DMS53 (cell line): ENCODE results near the gene RAX2.

Experiments
- DNase-seq: peaks from one replicate; lab custom pipeline; 2025; lab: John Stamatoyannopoulos, UW

RAX2 gene

GRCh38 chr19:3801412-3802096, 29.5 kb upstream of the RAX2 start:
- DNase-seq: peak; percentile 71

GRCh38 chr19:3800996-3801395, 29.0 kb upstream of the RAX2 start:
- no peak for DNase-seq

GRCh38 chr19:3798137-3798536, 26.1 kb upstream of the RAX2 start:
- no peak for DNase-seq

- DNase-seq: no peak
Observed at GRCh38 chr19:3796358-3796757, 24.3 kb upstream of the RAX2 start.

GRCh38 chr19:3793799-3794198, 21.8 kb upstream of the RAX2 start:
- no peak for DNase-seq

GRCh38 chr19:3792114-3792513, 20.1 kb upstream of the RAX2 start:
- DNase-seq: no peak

GRCh38 chr19:3790941-3791340, 18.9 kb upstream of the RAX2 start:
- DNase-seq: no peak

GRCh38 chr19:3790209-3790734, 18.2 kb upstream of the RAX2 start:
- DNase-seq: no peak

GRCh38 chr19:3788996-3789778, 17.2 kb upstream of the RAX2 start:
- DNase-seq: no peak

GRCh38 chr19:3785938-3786824, 14.2 kb upstream of the RAX2 start, which contains the start of gene MATK:
MATK (minus strand) TSS chr19:3786381; CDS start chr19:3785135, 1,246 bp downstream.
- DNase-seq: no peak

- DNase-seq: no peak
Observed at GRCh38 chr19:3785451-3785937, 13.5 kb upstream of the RAX2 start.

GRCh38 chr19:3784607-3785450, 12.8 kb upstream of the RAX2 start:
- DNase-seq: no peak

GRCh38 chr19:3783660-3784584, 11.9 kb upstream of the RAX2 start:
- peak; percentile 67 for DNase-seq

GRCh38 chr19:3782903-3783302, 10.9 kb upstream of the RAX2 start:
- DNase-seq: no peak

- no peak for DNase-seq
Observed at GRCh38 chr19:3782330-3782729, 10.3 kb upstream of the RAX2 start.

GRCh38 chr19:3781603-3782002, 9.6 kb upstream of the RAX2 start:
- no peak for DNase-seq

GRCh38 chr19:3780786-3781304, 8.8 kb upstream of the RAX2 start:
- no peak for DNase-seq

GRCh38 chr19:3778899-3779723, 7.1 kb upstream of the RAX2 start:
- no peak for DNase-seq
